OCI-LY3 (cell line): ENCODE data around the gene TOP3A.

Experiments used
- H2AFZ ChIP-seq: fragments of 200-600, 300-600 bp; shearing (Covaris generic); 2 replicates; pipeline ENCODE4 v1.6.0; 2014; ENCODE audit warnings: antibody characterized with exemption, low read depth, low read length
- H3K27ac ChIP-seq: fragments of 200-600, 300-600 bp; sonication (generic); 2 replicates; pipeline ENCODE4 v1.5.1; 2014; ENCODE audit warnings: mild to moderate bottlenecking, low read length, moderate library complexity, mixed read lengths
- H3K27me3 ChIP-seq: fragments of 200-600, 300-600 bp; sonication (generic); 2 replicates; pipeline ENCODE4 v1.6.1; 2014; ENCODE audit warnings: low read depth, low read length, mixed read lengths
- H3K36me3 ChIP-seq: fragments of 200-600, 300-600 bp; sonication (generic); replicated peaks from 2 replicates; pipeline ENCODE3; 2014; ENCODE audit warnings: low read depth, low read length, mixed read lengths
- H3K4me1 ChIP-seq: fragments of 300-600, 200-600 bp; sonication (generic); 2 replicates; pipeline ENCODE4 v1.6.1; 2014; ENCODE audit warnings: low read length, mixed read lengths
- H3K4me2 ChIP-seq: fragments of 200-600, 300-600 bp; sonication (generic); 2 replicates; pipeline ENCODE4 v1.6.1; 2014; ENCODE audit warnings: low read length, mixed read lengths
- H3K4me3 ChIP-seq: fragments of 300-600, 200-600 bp; sonication (generic); 2 replicates; pipeline ENCODE4 v1.5.1; 2014; ENCODE audit warnings: antibody characterized with exemption, mild to moderate bottlenecking, low read length, moderate library complexity
- H3K79me2 ChIP-seq: fragments of 300-600, 200-600 bp; shearing (Covaris generic); 2 replicates; pipeline ENCODE4 v1.6.1; 2014; ENCODE audit warnings: mild to moderate bottlenecking, low read length, mixed read lengths
- H3K9ac ChIP-seq: fragments of 300-600, 200-600 bp; shearing (Covaris generic); 2 replicates; pipeline ENCODE4 v1.6.0; 2014; ENCODE audit warnings: mild to moderate bottlenecking, low read length, moderate library complexity
- H3K9me3 ChIP-seq: fragments of 200-600, 300-600 bp; shearing (Covaris generic); 2 replicates; pipeline ENCODE4 v1.6.1; 2014; ENCODE audit warnings: low read length, mixed read lengths; ENCODE audit not compliant: insufficient read depth
- H4K20me1 ChIP-seq: fragments of 200-600, 300-600 bp; sonication (generic); 2 replicates; pipeline ENCODE4 v1.6.1; 2016; ENCODE audit warnings: low read length, mixed read lengths; ENCODE audit not compliant: insufficient read depth
- EZH2phosphoT487 ChIP-seq: fragments of 200-600 bp; shearing (Covaris generic); IDR thresholded peaks from 2 replicates; pipeline ENCODE4 v1.6.1; 2018; ENCODE audit warnings: antibody characterized with exemption, mixed run types, low read depth
- TF ChIP-seq, protein P1 (sequence below): fragments of 200-600, 300-600 bp; sonication (generic); IDR thresholded peaks from 2 replicates; pipeline ENCODE4 v1.5.1; 2014; ENCODE audit warnings: antibody characterized with exemption, low read length, low read depth

The TOP3A gene

GRCh38 chr17:18323007-18323406 lies 8.2 kb upstream of the TOP3A start:
- TF ChIP-seq, protein P1, sequence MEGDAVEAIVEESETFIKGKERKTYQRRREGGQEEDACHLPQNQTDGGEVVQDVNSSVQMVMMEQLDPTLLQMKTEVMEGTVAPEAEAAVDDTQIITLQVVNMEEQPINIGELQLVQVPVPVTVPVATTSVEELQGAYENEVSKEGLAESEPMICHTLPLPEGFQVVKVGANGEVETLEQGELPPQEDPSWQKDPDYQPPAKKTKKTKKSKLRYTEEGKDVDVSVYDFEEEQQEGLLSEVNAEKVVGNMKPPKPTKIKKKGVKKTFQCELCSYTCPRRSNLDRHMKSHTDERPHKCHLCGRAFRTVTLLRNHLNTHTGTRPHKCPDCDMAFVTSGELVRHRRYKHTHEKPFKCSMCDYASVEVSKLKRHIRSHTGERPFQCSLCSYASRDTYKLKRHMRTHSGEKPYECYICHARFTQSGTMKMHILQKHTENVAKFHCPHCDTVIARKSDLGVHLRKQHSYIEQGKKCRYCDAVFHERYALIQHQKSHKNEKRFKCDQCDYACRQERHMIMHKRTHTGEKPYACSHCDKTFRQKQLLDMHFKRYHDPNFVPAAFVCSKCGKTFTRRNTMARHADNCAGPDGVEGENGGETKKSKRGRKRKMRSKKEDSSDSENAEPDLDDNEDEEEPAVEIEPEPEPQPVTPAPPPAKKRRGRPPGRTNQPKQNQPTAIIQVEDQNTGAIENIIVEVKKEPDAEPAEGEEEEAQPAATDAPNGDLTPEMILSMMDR: 0 out of 2 replicates have a peak, but pooled peaks have one; percentile 4
- TF ChIP-seq EZH2phosphoT487: no peak
- no peak overlapping the region for H3K27ac ChIP-seq
- no peaks in the 10 kb centered on the region for H3K9me3 ChIP-seq
- H4K20me1 ChIP-seq: no peaks in the 10 kb centered on the region
- H2AFZ ChIP-seq: no peak overlapping the region
- H3K9ac ChIP-seq: no peak overlapping the region
- no peak overlapping the region for H3K4me3 ChIP-seq
- no peak overlapping the region for H3K4me2 ChIP-seq
- H3K4me1 ChIP-seq: peaks cover 16% of the 10 kb centered on the region
- no peaks in the 10 kb centered on the region for H3K79me2 ChIP-seq
- no peaks in the 10 kb centered on the region for H3K27me3 ChIP-seq
- H3K36me3 ChIP-seq: peaks cover 5% of the 10 kb centered on the region

DNA sequence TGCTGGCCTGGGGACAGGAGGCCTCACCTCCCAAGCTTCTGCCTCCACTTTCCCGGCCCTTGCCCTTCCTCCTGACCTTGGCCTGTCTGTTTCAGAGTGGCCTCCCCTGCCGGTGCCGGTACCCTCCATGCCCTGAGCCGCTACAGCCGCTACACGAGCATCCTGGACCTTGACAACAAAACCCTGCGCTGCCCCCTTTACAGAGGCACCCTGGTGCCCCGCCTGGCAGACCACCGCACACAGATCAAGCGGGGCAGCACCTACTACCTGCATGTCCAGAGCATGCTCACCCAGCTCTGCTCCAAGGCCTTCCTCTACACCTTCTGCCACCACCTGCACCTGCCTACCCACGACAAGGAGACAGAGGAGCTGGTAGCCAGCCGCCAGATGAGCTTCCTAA lies 7.7 kb upstream of the TOP3A start:
- Histone ChIP-seq H3K4me2 (no peak overlapping the region), H3K36me3 (peaks cover 5% of the 10 kb centered on the region), H2AFZ (no peak overlapping the region), H3K27ac (no peak overlapping the region), H3K9ac (no peak overlapping the region), H3K79me2 (0 out of 2 replicates have a peak, but pooled peaks cover 2% of the 10 kb centered on the region), H3K27me3 (no peaks in the 10 kb centered on the region), H3K4me1 (peaks cover 16% of the 10 kb centered on the region), H3K9me3 (no peaks in the 10 kb centered on the region), H4K20me1 (no peaks in the 10 kb centered on the region), H3K4me3 (no peak overlapping the region)
- TF ChIP-seq, protein P1: no peak
- TF ChIP-seq EZH2phosphoT487: no peak

DNA sequence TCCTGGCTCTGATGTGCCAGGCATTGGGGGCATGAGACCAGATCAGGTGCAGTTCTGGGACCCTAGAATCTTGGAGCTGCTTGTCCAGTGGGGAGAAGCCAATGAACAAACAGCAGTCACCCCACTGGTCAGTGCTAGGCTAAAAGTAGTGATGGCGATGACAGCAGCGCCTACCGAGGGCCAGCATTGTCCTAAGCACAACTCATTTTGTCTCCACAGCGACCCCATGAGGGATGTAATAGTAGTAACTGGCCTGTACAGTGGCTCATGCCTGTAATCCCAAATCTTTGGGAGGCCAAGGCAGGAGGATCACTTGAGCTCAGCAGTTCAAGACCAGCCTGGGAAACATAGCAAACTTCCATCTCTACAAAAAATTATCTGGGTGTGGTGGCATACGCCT lies 6.5 kb upstream of the TOP3A start:
- H3K9me3 ChIP-seq: no peaks in the 10 kb centered on the region
- no peak overlapping the region for H3K9ac ChIP-seq
- no peaks in the 10 kb centered on the region for H4K20me1 ChIP-seq
- H3K27ac ChIP-seq: no peak overlapping the region
- H3K4me2 ChIP-seq: no peak overlapping the region
- no peak for TF ChIP-seq EZH2phosphoT487
- TF ChIP-seq, protein P1: no peak
- H3K4me1 ChIP-seq: peaks cover 14% of the 10 kb centered on the region
- H3K27me3 ChIP-seq: no peaks in the 10 kb centered on the region
- peaks cover 5% of the 10 kb centered on the region for H3K36me3 ChIP-seq
- H3K79me2 ChIP-seq: peaks cover 14% of the 10 kb centered on the region
- no peak overlapping the region for H2AFZ ChIP-seq
- H3K4me3 ChIP-seq: no peak overlapping the region

GRCh38 chr17:18320301-18320700 lies 5.5 kb upstream of the TOP3A start:
- H4K20me1 ChIP-seq: no peaks in the 10 kb centered on the region

More at GRCh38 chr17:18320301-18320700, 5.5 kb upstream of the TOP3A start:
- H3K4me2 ChIP-seq: no peak overlapping the region
- peaks cover 6% of the 10 kb centered on the region for H3K4me1 ChIP-seq
- H3K9me3 ChIP-seq: no peaks in the 10 kb centered on the region
- H3K79me2 ChIP-seq: peaks cover 21% of the 10 kb centered on the region
- TF ChIP-seq EZH2phosphoT487: no peak
- TF ChIP-seq, protein P1: no peak
- no peak overlapping the region for H2AFZ ChIP-seq
- H3K27ac ChIP-seq: no peak overlapping the region
- no peak overlapping the region for H3K4me3 ChIP-seq
- no peaks in the 10 kb centered on the region for H3K27me3 ChIP-seq
- H3K36me3 ChIP-seq: peaks cover 5% of the 10 kb centered on the region
- H3K9ac ChIP-seq: no peak overlapping the region
